HepG2 (cell line): Measurements from ENCODE around the gene CLIC5. TPM values are rescaled to one million over a fixed set of nuclear protein-coding genes. Genes with fewer than 3 reads are reported as not detected.
A peak's percentile ranks its signal among the peaks of the same experiment; 100 is the strongest.

Source experiments
- ATAC-seq: fragments of 200-7000 bp; cut with Tn5 transposase; 3 replicates; pipeline ENCODE4 v1.9.1; 2020; ENCODE audit warnings: mild to moderate bottlenecking, moderate library complexity
- BruUV-seq: library from RNA; stranded (reverse); fragments of 400-500 nt; replicated peaks from 2 replicates; lab custom pipeline; 2021; lab: Mats Ljungman, UMichigan
- CTCF ChIA-PET: fragments of 300-600 bp; formaldehyde crosslinking; extraction: SDS; loops from one replicate; lab custom pipeline; 2021; ENCODE audit warnings: low total read pairs, inconsistent platforms, low intra/inter-chr PET ratio; lab: Yijun Ruan, JAX
- POLR2A ChIA-PET: fragments of 350-600 bp; sonication (Branson Sonifier 250); formaldehyde crosslinking; loops from one replicate; lab custom pipeline; 2020; ENCODE audit warnings: antibody characterized with exemption, inconsistent platforms; lab: Yijun Ruan, JAX
- DNase-seq: peaks from one replicate; pipeline ENCODE4 v3.0.0-alpha.2; 2015; ENCODE audit warnings: low spot score
- FAIRE-seq: peaks from 3 replicates; lab custom pipeline; 2011; peaks lifted over from hg19 to GRCh38; lab: Jason Lieb, UNC
- H2AFZ ChIP-seq: one replicate; pipeline ENCODE4 v1.6.1; 2011; ENCODE audit warnings: low read length, inconsistent platforms
- H3K27ac ChIP-seq: fragments of 300-600 bp; 3 replicates; pipeline ENCODE4 v1.8.0; 2011; ENCODE audit warnings: mixed run types, mild to moderate bottlenecking, mixed read lengths, low read length, inconsistent platforms; ENCODE audit not compliant: insufficient read depth; ENCODE audit errors: extremely low read length
- H3K27me3 ChIP-seq, 2 experiments: fragments of 200-600 bp in 1 of 2; 2 replicates in 1 of 2; 3 replicates in 1 of 2; pipeline versions ENCODE4 v1.6.0 to v1.8.0; 2011; ENCODE audit warnings: low read length in 2 of 2, mild to moderate bottlenecking in 2 of 2, moderate library complexity in 2 of 2, inconsistent platforms in 1 of 2; ENCODE audit not compliant: insufficient read depth in 2 of 2, control insufficient read depth in 1 of 2
- H3K36me3 ChIP-seq, 2 experiments: fragments of 200-600 bp in 1 of 2; replicated peaks in 1 of 2; 2 replicates in 1 of 2; 3 replicates in 1 of 2; pipeline versions ENCODE4 v1.5.1 to v1.8.0; 2011; ENCODE audit warnings: low read length in 2 of 2, inconsistent platforms in 1 of 2; ENCODE audit not compliant: insufficient read depth in 2 of 2, control insufficient read depth in 1 of 2
- H3K4me1 ChIP-seq: 2 replicates; pipeline ENCODE4 v1.5.1; 2012; ENCODE audit warnings: low read length, inconsistent platforms; ENCODE audit not compliant: insufficient read depth
- H3K4me2 ChIP-seq: 2 replicates; pipeline ENCODE4 v1.6.0; 2011; ENCODE audit warnings: low read depth, low read length, inconsistent platforms
- H3K4me3 ChIP-seq, 3 experiments: fragments of 200-600 bp in 1 of 3; sonication (generic), shearing (Covaris generic) in 1 of 3; replicated peaks in 1 of 3; 2 replicates each; pipeline ENCODE4 v1.5.1; 2011 to 2016; ENCODE audit warnings: low read length in 3 of 3, inconsistent platforms in 2 of 3, low read depth in 2 of 3, mild to moderate bottlenecking in 2 of 3, control low read depth in 1 of 3, mixed read lengths in 1 of 3; ENCODE audit not compliant: insufficient read depth in 1 of 3
- H3K79me2 ChIP-seq: one replicate; pipeline ENCODE4 v1.6.1; 2011; ENCODE audit warnings: low read length, inconsistent platforms; ENCODE audit not compliant: insufficient read depth
- H3K9ac ChIP-seq: 2 replicates; pipeline ENCODE4 v1.6.0; 2011; ENCODE audit warnings: mild to moderate bottlenecking, low read depth, low read length, inconsistent platforms; ENCODE audit not compliant: insufficient read depth
- H3K9me3 ChIP-seq: 2 replicates; pipeline ENCODE4 v1.5.1; 2012; ENCODE audit warnings: mild to moderate bottlenecking, low read length
- H4K20me1 ChIP-seq: 2 replicates; pipeline ENCODE4 v1.6.0; 2011; ENCODE audit warnings: inconsistent platforms, mild to moderate bottlenecking, low read length, moderate library complexity; ENCODE audit not compliant: insufficient read depth
- BRCA1 ChIP-seq: sonication (generic); formaldehyde crosslinking; IDR thresholded peaks from 2 replicates; pipeline ENCODE4 v1.4.0; 2020; ENCODE audit warnings: missing genetic modification reagents
- CHD2 ChIP-seq: IDR thresholded peaks from 2 replicates; pipeline ENCODE4 v1.6.1; 2011; ENCODE audit warnings: low read depth, low read length, improper control_type of control experiment
- CREB1 ChIP-seq, 2 experiments: fragments of 450-650 bp in 1 of 2; IDR thresholded peaks; 2 replicates each; pipeline ENCODE4 v1.6.1; 2016 to 2017; ENCODE audit warnings: control low read depth in 1 of 2, mild to moderate bottlenecking in 1 of 2, missing compliant biosample characterization in 1 of 2, missing genetic modification characterization in 1 of 2
- HOMEZ ChIP-seq: IDR thresholded peaks from 2 replicates; pipeline ENCODE4 v1.6.1; 2016; ENCODE audit warnings: low read depth
- KLF9 ChIP-seq: IDR thresholded peaks from 2 replicates; pipeline ENCODE4 v1.6.1; 2016; ENCODE audit warnings: low read depth
- MEIS1 ChIP-seq: sonication (generic); formaldehyde crosslinking; IDR thresholded peaks from 2 replicates; pipeline ENCODE4 v1.9.0; 2021; ENCODE audit warnings: mild to moderate bottlenecking, missing genetic modification reagents, moderate library complexity, borderline replicate concordance
- ONECUT2 ChIP-seq: sonication (generic); formaldehyde crosslinking; IDR thresholded peaks from 2 replicates; pipeline ENCODE4 v1.4.0; 2020; ENCODE audit warnings: missing genetic modification reagents
- PHF20 ChIP-seq: sonication (generic); formaldehyde crosslinking; IDR thresholded peaks from 2 replicates; pipeline ENCODE4 v1.5.0; 2020; ENCODE audit warnings: mild to moderate bottlenecking, missing genetic modification reagents
- RXRA ChIP-seq: sonication (generic); formaldehyde crosslinking; IDR thresholded peaks from 2 replicates; pipeline ENCODE4 v1.5.1; 2020; ENCODE audit warnings: missing genetic modification reagents
- SAP130 ChIP-seq: IDR thresholded peaks from 2 replicates; pipeline ENCODE4 v1.6.1; 2016; ENCODE audit warnings: low read depth
- TEF ChIP-seq: sonication (generic); formaldehyde crosslinking; IDR thresholded peaks from 2 replicates; pipeline ENCODE4 v1.5.0; 2020; ENCODE audit warnings: missing genetic modification reagents
- ZNF121 ChIP-seq: sonication (generic); formaldehyde crosslinking; IDR thresholded peaks from 2 replicates; pipeline ENCODE4 v1.5.0; 2020; ENCODE audit warnings: mild to moderate bottlenecking, missing genetic modification reagents
- ZNF224 ChIP-seq: sonication (generic); formaldehyde crosslinking; IDR thresholded peaks from 2 replicates; pipeline ENCODE4 v1.5.0; 2020; ENCODE audit warnings: mild to moderate bottlenecking, missing genetic modification reagents
- ZNF251 ChIP-seq: sonication (generic); formaldehyde crosslinking; IDR thresholded peaks from 2 replicates; pipeline ENCODE4 v1.9.0; 2021; ENCODE audit warnings: mild to moderate bottlenecking, missing genetic modification reagents
- ZNF333 ChIP-seq: sonication (generic); formaldehyde crosslinking; IDR thresholded peaks from 2 replicates; pipeline ENCODE4 v1.4.0; 2020; ENCODE audit warnings: mild to moderate bottlenecking, missing genetic modification reagents, borderline replicate concordance
- ZNF460 ChIP-seq: sonication (generic); formaldehyde crosslinking; IDR thresholded peaks from 2 replicates; pipeline ENCODE4 v1.5.1; 2020; ENCODE audit warnings: missing genetic modification reagents, mild to moderate bottlenecking, borderline replicate concordance
- ZNF605 ChIP-seq: sonication (generic); formaldehyde crosslinking; IDR thresholded peaks from 2 replicates; pipeline ENCODE4 v1.8.0; 2022; ENCODE audit warnings: mild to moderate bottlenecking, missing genetic modification reagents
- ZNF75D ChIP-seq: sonication (generic); formaldehyde crosslinking; IDR thresholded peaks from 2 replicates; pipeline ENCODE4 v1.8.1; 2023; ENCODE audit warnings: missing genetic modification reagents, mild to moderate bottlenecking, borderline replicate concordance
- WGBS: methylation state at CpG from one replicate; pipeline ENCODE4 v1.1.6; 2017; ENCODE audit warnings: low lambda C conversion rate; 5-methylcytosine and 5-hydroxymethylcytosine counted together
- in situ Hi-C: cut with HindIII; loops from 2 replicates; pipeline ENCODE4 v1.10.0; 2017; ENCODE audit warnings: low pct_unique_long_range_greater_than_20kb; ENCODE audit not compliant: extremely low pct_ligation_motif_present
- intact Hi-C: fragments of 100-400 bp; cut with micrococcal nuclease; formaldehyde crosslinking; loops from one replicate; pipeline ENCODE4 v1.10.0; 2022; ENCODE audit not compliant: unreplicated experiment
- polyA plus RNA-seq, 8 experiments: library from polyadenylated mRNA; depleted of rRNA in 3 of 8; stranded (reverse) in 7 of 8; unstranded in 1 of 8; fragments of >200 nt; fragmentation: Illumina TruSeq in 4 of 8; extraction: Trizol in 4 of 8; gene quantifications; 2 replicates each; pipeline versions ENCODE4 v1.2.1 to v1.2.3, GENCODE V29; 2011 to 2016; ENCODE audit warnings: low read depth in 4 of 8, missing spikeins in 1 of 8, mixed read lengths in 1 of 8; ENCODE audit not compliant: insufficient read depth in 1 of 8
- total RNA-seq, 5 experiments: library from RNA; depleted of rRNA; stranded (reverse); fragments of >200 nt; fragmentation: Illumina TruSeq; extraction: Trizol; gene quantifications; 2 replicates each; pipeline ENCODE4 v1.2.3, GENCODE V29; 2016; ENCODE audit warnings: low read depth in 1 of 5
- TF ChIP-seq, protein P1 (sequence below): IDR thresholded peaks from 2 replicates; pipeline ENCODE4 v1.6.1; 2016; ENCODE audit warnings: missing genetic modification reagents, missing compliant biosample characterization

CLIC5 gene
- total and polyA plus RNA-seq, 2 of the 13 experiments (the other 11 are each of a cell fraction or from before 2014, with no cell fraction given), result not detected

- no peak for FAIRE-seq
- CTCF ChIA-PET, result no interaction called here
- POLR2A ChIA-PET, result no interaction called here
- H3K9ac ChIP-seq, result no peak overlapping the region
- H3K4me3 ChIP-seq, result no peak overlapping the region
- intact Hi-C loops (no loop called here), in situ Hi-C loops (no loop called here)
- H2AFZ ChIP-seq, result no peak overlapping the region
- no TSS peak for BruUV-seq
- no peaks in the 10 kb centered on the region for H3K36me3 ChIP-seq
- H3K4me2 ChIP-seq, result no peak overlapping the region
- 0% methylated on average over 5 of the region's 5 CpGs for WGBS
- no peaks in the 10 kb centered on the region for H3K79me2 ChIP-seq
- H3K4me1 ChIP-seq, result no peaks in the 10 kb centered on the region
- TF ChIP-seq PHF20 (no peak), CREB1 (IDR thresholded peaks at IDR 0.05) (peak; percentile 80), CREB1 (CRISPR knock-in tag; IDR thresholded peaks at IDR 0.05) (no peak)
- ATAC-seq, result no peak
- no peak for DNase-seq
- H3K27ac ChIP-seq, result no peak overlapping the region
- H3K9me3 ChIP-seq, result no peaks in the 10 kb centered on the region
- no peaks in the 10 kb centered on the region for H3K27me3 ChIP-seq
- no peaks in the 10 kb centered on the region for H4K20me1 ChIP-seq
Observed at GRCh38 chr6:45984788-45985425, 30.8 kb downstream of the CLIC5 start.

GRCh38 chr6:45984347-45984746, 31.3 kb downstream of the CLIC5 start:
- Histone ChIP-seq H3K9ac (no peak overlapping the region), H3K79me2 (no peaks in the 10 kb centered on the region), H3K27me3 (no peaks in the 10 kb centered on the region), H4K20me1 (no peaks in the 10 kb centered on the region), H3K9me3 (no peaks in the 10 kb centered on the region), H3K4me1 (no peaks in the 10 kb centered on the region), H3K36me3 (no peaks in the 10 kb centered on the region), H3K4me2 (no peak overlapping the region), H3K27ac (no peak overlapping the region), H2AFZ (no peak overlapping the region), H3K4me3 (no peak overlapping the region)
- DNase-seq, result no peak
- ATAC-seq, result no peak
- CTCF ChIA-PET, result no interaction called here
- 7% methylated on average over 6 of the region's 7 CpGs for WGBS
- no TSS peak for BruUV-seq
- intact Hi-C loops, result no loop called here
- in situ Hi-C loops, result no loop called here
- no peak for FAIRE-seq
- POLR2A ChIA-PET, result no interaction called here
- no peak for TF ChIP-seq ZNF605
- no peak for TF ChIP-seq CHD2
- TF ChIP-seq TEF (CRISPR knock-in tag), result no peak
- TF ChIP-seq ZNF224 (CRISPR knock-in tag), result no peak
- no peak for TF ChIP-seq ZNF75D (CRISPR knock-in tag)
- TF ChIP-seq MEIS1 (CRISPR knock-in tag), result no peak
- TF ChIP-seq BRCA1 (CRISPR knock-in tag), result no peak
- TF ChIP-seq, protein P1, sequence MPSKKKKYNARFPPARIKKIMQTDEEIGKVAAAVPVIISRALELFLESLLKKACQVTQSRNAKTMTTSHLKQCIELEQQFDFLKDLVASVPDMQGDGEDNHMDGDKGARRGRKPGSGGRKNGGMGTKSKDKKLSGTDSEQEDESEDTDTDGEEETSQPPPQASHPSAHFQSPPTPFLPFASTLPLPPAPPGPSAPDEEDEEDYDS (CRISPR knock-in tag), result no peak
- TF ChIP-seq ZNF333 (CRISPR knock-in tag), result no peak
- TF ChIP-seq HOMEZ (CRISPR knock-in tag), result no peak
- TF ChIP-seq ONECUT2 (CRISPR knock-in tag), result no peak
- TF ChIP-seq ZNF121 (CRISPR knock-in tag), result no peak
- no peak for TF ChIP-seq SAP130 (CRISPR knock-in tag)
- no peak for TF ChIP-seq RXRA (CRISPR knock-in tag)
- TF ChIP-seq ZNF251 (CRISPR knock-in tag), result no peak
- no peak for TF ChIP-seq ZNF460 (CRISPR knock-in tag)
- TF ChIP-seq KLF9, result no peak
